GM06990 (cell line): ENCODE results near the gene PLXNB1.

Experiments used
- DNase-seq: peaks from one replicate; pipeline ENCODE4 v3.0.0-alpha.2; 2011; ENCODE audit not compliant: insufficient read length; ENCODE audit errors: extremely low read depth
- H3K27me3 ChIP-seq: replicated peaks from 2 replicates; pipeline ENCODE4 v1.6.0; 2011; ENCODE audit warnings: low read length; ENCODE audit not compliant: control insufficient read depth, insufficient read depth
- H3K36me3 ChIP-seq: 2 replicates; pipeline ENCODE4 v1.5.1; 2011; ENCODE audit warnings: low read length; ENCODE audit not compliant: control insufficient read depth, insufficient read depth
- H3K4me3 ChIP-seq: replicated peaks from 2 replicates; pipeline ENCODE4 v1.5.1; 2011; ENCODE audit warnings: low read depth, mild to moderate bottlenecking, control low read depth, low read length
- TF ChIP-seq, protein P1 (sequence below): IDR thresholded peaks from 2 replicates; pipeline ENCODE4 v1.5.1; 2011; ENCODE audit warnings: low read length, control low read depth, mild to moderate bottlenecking, inconsistent platforms; ENCODE audit not compliant: insufficient read depth, poor library complexity, severe bottlenecking

Gene PLXNB1

DNA sequence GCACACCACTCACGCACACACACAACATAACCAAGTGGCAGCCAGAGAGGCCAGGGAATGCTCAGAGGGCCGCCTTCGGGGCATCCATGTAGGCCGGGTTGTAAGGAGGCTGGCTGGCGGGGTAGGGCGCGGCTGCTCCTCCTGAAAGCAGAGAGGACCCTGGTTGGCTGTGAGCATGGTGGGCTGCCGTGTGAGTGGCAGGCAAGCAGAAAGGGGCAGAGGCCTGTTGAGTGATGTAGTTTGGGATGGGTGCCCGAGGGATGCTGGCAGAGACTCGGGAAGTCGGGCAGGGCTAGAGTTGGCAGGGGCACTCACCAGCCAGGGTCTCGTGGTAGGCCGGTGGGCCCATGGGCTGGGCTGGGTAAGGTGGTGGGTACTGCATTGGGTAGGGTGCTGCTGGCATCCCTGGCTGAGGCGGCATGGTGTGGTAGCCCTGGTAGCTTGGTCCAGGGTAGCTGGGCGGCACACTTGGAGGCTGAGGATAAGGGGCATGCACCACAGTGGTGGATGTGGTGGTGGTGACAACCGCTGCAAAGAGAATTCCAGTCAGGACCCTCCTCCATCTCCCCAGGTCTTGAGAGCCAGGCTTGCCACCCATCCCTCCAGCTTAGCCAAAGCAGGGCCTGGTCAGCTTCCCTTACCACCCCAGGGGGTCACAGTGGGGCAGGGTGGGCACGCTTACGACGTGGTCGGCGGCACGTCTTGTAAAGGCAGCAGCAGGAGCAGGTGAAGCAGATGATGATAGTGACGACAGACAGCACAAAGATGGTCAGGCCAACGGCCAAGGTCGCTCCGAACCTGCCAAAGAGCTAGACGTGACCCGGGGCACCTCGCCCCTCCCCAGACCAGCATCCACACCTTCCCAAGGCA lies 39.4 kb upstream of the PLXNB1 start:
- TF ChIP-seq, protein P1, sequence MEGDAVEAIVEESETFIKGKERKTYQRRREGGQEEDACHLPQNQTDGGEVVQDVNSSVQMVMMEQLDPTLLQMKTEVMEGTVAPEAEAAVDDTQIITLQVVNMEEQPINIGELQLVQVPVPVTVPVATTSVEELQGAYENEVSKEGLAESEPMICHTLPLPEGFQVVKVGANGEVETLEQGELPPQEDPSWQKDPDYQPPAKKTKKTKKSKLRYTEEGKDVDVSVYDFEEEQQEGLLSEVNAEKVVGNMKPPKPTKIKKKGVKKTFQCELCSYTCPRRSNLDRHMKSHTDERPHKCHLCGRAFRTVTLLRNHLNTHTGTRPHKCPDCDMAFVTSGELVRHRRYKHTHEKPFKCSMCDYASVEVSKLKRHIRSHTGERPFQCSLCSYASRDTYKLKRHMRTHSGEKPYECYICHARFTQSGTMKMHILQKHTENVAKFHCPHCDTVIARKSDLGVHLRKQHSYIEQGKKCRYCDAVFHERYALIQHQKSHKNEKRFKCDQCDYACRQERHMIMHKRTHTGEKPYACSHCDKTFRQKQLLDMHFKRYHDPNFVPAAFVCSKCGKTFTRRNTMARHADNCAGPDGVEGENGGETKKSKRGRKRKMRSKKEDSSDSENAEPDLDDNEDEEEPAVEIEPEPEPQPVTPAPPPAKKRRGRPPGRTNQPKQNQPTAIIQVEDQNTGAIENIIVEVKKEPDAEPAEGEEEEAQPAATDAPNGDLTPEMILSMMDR = no peak
- no peak for DNase-seq
- no peak overlapping the region for H3K4me3 ChIP-seq
- no peaks in the 10 kb centered on the region for H3K27me3 ChIP-seq
- peaks cover 26% of the 10 kb centered on the region for H3K36me3 ChIP-seq

DNA sequence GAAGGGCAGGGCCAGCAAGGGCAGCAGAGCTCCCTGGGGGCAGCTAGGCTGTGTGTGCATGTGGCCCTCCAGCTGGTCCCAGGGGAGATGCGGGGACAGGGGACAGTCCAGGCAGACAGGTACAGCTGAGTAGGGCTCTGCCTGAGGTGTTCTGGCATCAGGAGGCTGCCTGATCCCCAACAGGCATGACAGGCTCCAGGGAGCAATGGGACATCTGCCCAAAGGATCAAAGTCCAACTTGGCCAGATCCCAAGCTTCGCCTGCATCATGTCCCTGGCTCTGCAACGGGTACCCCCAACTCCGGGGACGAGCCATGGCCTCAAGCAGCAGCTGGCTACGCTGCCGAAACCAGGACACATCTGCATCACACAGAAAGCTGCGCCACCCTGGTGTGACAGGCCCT lies 38.4 kb upstream of the PLXNB1 start:
- H3K27me3 ChIP-seq = no peaks in the 10 kb centered on the region
- DNase-seq = no peak
- TF ChIP-seq, protein P1 = no peak
- H3K4me3 ChIP-seq = peak overlapping the region; percentile 72; the same call in 1 of the 2 replicates
- peaks cover 29% of the 10 kb centered on the region for H3K36me3 ChIP-seq

DNA sequence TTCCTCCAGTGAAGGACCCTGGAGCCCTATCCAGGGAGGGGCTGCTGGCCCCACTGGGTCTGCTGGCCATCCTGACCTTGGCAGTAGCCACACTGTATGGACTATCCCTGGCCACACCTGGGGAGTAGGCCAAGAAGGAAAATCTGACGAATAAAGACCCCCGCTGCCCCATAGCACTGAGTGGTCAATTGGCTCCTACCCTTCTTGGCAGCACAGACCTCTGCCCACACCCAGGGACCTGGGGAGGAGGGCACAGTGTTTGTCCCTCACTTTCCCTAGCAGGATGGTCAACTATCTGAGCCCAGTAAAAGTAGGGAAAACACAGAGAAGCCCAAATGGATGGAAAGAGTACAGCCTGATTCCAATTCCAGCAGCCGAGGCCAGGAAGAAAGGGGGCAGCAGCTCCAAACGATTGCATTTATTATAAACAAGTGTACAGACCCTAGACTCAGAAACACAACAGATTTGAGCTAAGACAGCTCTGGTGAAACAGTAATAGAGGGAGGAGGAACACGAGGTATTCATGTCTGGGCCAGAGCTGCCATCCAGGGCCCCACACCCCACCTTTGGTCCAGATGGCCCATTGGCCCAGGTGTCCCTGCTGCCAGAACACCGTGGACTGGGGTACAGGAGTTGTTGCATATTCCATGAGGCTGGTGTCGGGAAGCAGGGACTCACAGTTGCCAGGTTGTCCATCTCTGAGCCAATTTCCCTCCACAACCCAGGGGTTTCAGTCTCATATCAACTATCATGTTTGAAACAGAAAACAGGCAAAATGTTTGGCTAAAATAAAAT lies 37.8 kb upstream of the PLXNB1 start:
- H3K36me3 ChIP-seq = peaks cover 29% of the 10 kb centered on the region
- TF ChIP-seq, protein P1 = no peak

DNA sequence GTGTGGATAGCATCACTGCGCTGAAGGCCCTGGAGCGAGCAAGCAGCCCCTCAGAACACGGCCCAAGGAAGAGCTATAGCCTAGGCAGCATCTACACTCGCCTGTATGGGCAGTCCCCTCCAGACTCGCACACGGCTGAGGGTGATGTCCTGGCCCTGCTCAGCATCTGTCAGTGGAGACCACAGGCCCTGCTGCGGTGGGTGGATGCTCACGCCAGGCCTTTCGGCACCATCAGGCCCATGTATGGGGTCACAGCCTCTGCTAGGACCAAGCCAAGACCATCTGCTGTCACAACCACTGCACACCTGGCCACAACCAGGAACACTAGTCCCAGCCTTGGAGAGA lies 37.2 kb upstream of the PLXNB1 start:
- no peak for DNase-seq
- TF ChIP-seq, protein P1 = no peak
- Histone ChIP-seq H3K36me3 (peaks cover 29% of the 10 kb centered on the region), H3K4me3 (peak overlapping the region; percentile 72), H3K27me3 (no peaks in the 10 kb centered on the region)

More for the DNA sequence above, 37.8 kb upstream of the PLXNB1 start:
- Histone ChIP-seq H3K4me3 (peak overlapping the region; percentile 72), H3K27me3 (no peaks in the 10 kb centered on the region)
- DNase-seq = no peak

DNA sequence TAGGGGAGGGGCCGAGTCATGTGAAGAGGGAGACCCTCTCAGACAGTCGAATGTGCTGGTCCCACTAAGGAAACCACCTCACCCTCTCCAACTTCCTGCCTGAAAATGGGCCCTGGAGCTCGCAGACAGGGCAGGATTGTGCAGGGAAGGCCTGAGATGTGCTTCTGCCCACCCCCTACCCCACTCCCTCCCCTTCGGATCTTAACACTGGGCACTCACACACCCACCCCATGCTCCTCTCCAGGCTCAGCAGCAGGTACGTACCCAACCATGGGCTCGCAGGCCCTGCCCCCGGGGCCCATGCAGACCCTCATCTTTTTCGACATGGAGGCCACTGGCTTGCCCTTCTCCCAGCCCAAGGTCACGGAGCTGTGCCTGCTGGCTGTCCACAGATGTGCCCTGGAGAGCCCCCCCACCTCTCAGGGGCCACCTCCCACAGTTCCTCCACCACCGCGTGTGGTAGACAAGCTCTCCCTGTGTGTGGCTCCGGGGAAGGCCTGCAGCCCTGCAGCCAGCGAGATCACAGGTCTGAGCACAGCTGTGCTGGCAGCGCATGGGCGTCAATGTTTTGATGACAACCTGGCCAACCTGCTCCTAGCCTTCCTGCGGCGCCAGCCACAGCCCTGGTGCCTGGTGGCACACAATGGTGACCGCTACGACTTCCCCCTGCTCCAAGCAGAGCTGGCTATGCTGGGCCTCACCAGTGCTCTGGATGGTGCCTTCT lies 36.7 kb upstream of the PLXNB1 start:
- Histone ChIP-seq H3K4me3 (peak overlapping the region; percentile 72), H3K36me3 (peaks cover 29% of the 10 kb centered on the region), H3K27me3 (no peaks in the 10 kb centered on the region)
- peak; percentile 60 for DNase-seq
- TF ChIP-seq, protein P1 = no peak
